ENCODE data around the gene WDR54.

Gene WDR54

DNA sequence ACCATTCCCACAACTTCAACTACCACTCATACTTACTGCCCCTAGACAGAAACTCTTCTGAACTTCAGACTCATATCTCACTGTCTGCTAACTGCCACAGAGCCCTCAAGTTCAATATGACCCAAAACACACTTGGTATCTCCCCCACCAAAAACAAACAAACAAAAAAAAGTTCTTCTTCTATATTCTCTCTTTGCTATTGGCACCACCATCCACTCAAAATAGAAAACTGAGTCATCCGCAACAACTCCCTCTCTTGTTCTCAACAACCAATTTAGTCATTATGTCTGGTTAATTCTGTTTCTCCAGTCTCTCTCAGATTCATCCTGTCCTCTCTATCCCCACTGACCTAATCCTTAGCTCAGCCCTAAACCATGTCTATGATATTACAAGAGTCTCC is 34.2 kb upstream of the WDR54 start:
- Histone ChIP-seq H3F3A (ENCODE audit: control insufficient read depth, insufficient read depth) (no peaks in the 10 kb centered on the region; the same call in 1 of the 2 replicates), H4K20me1 (ENCODE audit: control insufficient read depth, insufficient read depth, low read depth, low read length) (no peaks in the 10 kb centered on the region), H3K27me3 (ENCODE audit: control insufficient read depth, low read length) (no peaks in the 10 kb centered on the region), H3K9me3 (ENCODE audit: control insufficient read depth, insufficient read depth, low read length) (no peaks in the 10 kb centered on the region), H3K9me2 (replicated peaks; ENCODE audit: control insufficient read depth, low read length) (no peaks in the 10 kb centered on the region), H3K36me3 (ENCODE audit: control insufficient read depth, low read length) (peaks cover 19% of the 10 kb centered on the region), H3K79me2 (ENCODE audit: control insufficient read depth, low read length) (peaks cover 83% of the 10 kb centered on the region), H3K4me2 (ENCODE audit: low read length) (no peak overlapping the region), H3K27ac (ENCODE audit: low read depth, low read length) (no peak overlapping the region), H3K4me1 (ENCODE audit: control insufficient read depth, low read length) (peaks cover 19% of the 10 kb centered on the region), H3K4me3 (ENCODE audit: low read length) (no peak overlapping the region)
- no peak for TF ChIP-seq EZH2phosphoT487 (IDR thresholded peaks at IDR 0.05; ENCODE audit: borderline replicate concordance, low read length)
- TF ChIP-seq, protein P1, sequence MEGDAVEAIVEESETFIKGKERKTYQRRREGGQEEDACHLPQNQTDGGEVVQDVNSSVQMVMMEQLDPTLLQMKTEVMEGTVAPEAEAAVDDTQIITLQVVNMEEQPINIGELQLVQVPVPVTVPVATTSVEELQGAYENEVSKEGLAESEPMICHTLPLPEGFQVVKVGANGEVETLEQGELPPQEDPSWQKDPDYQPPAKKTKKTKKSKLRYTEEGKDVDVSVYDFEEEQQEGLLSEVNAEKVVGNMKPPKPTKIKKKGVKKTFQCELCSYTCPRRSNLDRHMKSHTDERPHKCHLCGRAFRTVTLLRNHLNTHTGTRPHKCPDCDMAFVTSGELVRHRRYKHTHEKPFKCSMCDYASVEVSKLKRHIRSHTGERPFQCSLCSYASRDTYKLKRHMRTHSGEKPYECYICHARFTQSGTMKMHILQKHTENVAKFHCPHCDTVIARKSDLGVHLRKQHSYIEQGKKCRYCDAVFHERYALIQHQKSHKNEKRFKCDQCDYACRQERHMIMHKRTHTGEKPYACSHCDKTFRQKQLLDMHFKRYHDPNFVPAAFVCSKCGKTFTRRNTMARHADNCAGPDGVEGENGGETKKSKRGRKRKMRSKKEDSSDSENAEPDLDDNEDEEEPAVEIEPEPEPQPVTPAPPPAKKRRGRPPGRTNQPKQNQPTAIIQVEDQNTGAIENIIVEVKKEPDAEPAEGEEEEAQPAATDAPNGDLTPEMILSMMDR (IDR thresholded peaks at IDR 0.05; ENCODE audit: low read depth, low read length, poor library complexity, severe bottlenecking) = no peak

- Histone ChIP-seq H3K27me3 (ENCODE audit: control insufficient read depth, low read length) (no peaks in the 10 kb centered on the region), H3K4me3 (ENCODE audit: low read length) (peak overlapping the region; percentile 86), H3K27ac (ENCODE audit: low read depth, low read length) (no peak overlapping the region), H3K9me3 (ENCODE audit: control insufficient read depth, insufficient read depth, low read length) (no peaks in the 10 kb centered on the region), H3K4me1 (ENCODE audit: control insufficient read depth, low read length) (peaks cover 21% of the 10 kb centered on the region), H3F3A (ENCODE audit: control insufficient read depth, insufficient read depth) (no peaks in the 10 kb centered on the region; the same call in 1 of the 2 replicates), H3K36me3 (ENCODE audit: control insufficient read depth, low read length) (peaks cover under 1% of the 10 kb centered on the region), H3K4me2 (ENCODE audit: low read length) (peak overlapping the region; percentile 96), H4K20me1 (ENCODE audit: control insufficient read depth, insufficient read depth, low read depth, low read length) (no peaks in the 10 kb centered on the region), H3K9me2 (replicated peaks; ENCODE audit: control insufficient read depth, low read length) (no peaks in the 10 kb centered on the region), H3K79me2 (ENCODE audit: control insufficient read depth, low read length) (peaks cover 60% of the 10 kb centered on the region)
- TF ChIP-seq, protein P1 (IDR thresholded peaks at IDR 0.05; ENCODE audit: low read depth, low read length, poor library complexity, severe bottlenecking) = no peak
- TF ChIP-seq EZH2phosphoT487 (IDR thresholded peaks at IDR 0.05; ENCODE audit: borderline replicate concordance, low read length) = no peak
These were observed 30.9 kb upstream of the WDR54 start for GRCh38 chr2:74390606-74391005.

GRCh38 chr2:74391209-74391579 is 30.3 kb upstream of the WDR54 start:
- H3K27me3 ChIP-seq (ENCODE audit: control insufficient read depth, low read length) = no peaks in the 10 kb centered on the region
- peak overlapping the region; percentile 96 for H3K4me2 ChIP-seq (ENCODE audit: low read length)
- peak overlapping the region; percentile 86 for H3K4me3 ChIP-seq (ENCODE audit: low read length)
- no peaks in the 10 kb centered on the region for H4K20me1 ChIP-seq (ENCODE audit: control insufficient read depth, insufficient read depth, low read depth, low read length)
- TF ChIP-seq, protein P1 (IDR thresholded peaks at IDR 0.05; ENCODE audit: low read depth, low read length, poor library complexity, severe bottlenecking) = no peak
- TF ChIP-seq EZH2phosphoT487 (IDR thresholded peaks at IDR 0.05; ENCODE audit: borderline replicate concordance, low read length) = no peak
- H3K36me3 ChIP-seq (ENCODE audit: control insufficient read depth, low read length) = no peaks in the 10 kb centered on the region
- no peaks in the 10 kb centered on the region for H3F3A ChIP-seq (ENCODE audit: control insufficient read depth, insufficient read depth)
- no peaks in the 10 kb centered on the region for H3K9me2 ChIP-seq (replicated peaks; ENCODE audit: control insufficient read depth, low read length)
- peaks cover 21% of the 10 kb centered on the region for H3K4me1 ChIP-seq (ENCODE audit: control insufficient read depth, low read length)
- H3K9me3 ChIP-seq (ENCODE audit: control insufficient read depth, insufficient read depth, low read length) = no peaks in the 10 kb centered on the region
- H3K27ac ChIP-seq (ENCODE audit: low read depth, low read length) = no peak overlapping the region
- H3K79me2 ChIP-seq (ENCODE audit: control insufficient read depth, low read length) = peaks cover 54% of the 10 kb centered on the region
